K562 (cell line): ENCODE results near the gene GGACT. TPM values are rescaled to one million over a fixed set of nuclear protein-coding genes. Genes with fewer than 3 reads are reported as not detected.

Source experiments
- ATAC-seq: fragments of 200-7000 bp; cut with Tn5 transposase; 3 replicates; pipeline ENCODE4 v1.9.1; 2020; ENCODE audit warnings: moderate library complexity
- BruUV-seq: library from RNA; stranded (reverse); fragments of 400-500 nt; replicated peaks from 2 replicates; lab custom pipeline; 2021; lab: Mats Ljungman, UMichigan
- CTCF ChIA-PET: fragments of 300-600 bp; formaldehyde crosslinking; extraction: SDS; loops from one replicate; lab custom pipeline; 2021; ENCODE audit warnings: low intra/inter-chr PET ratio; lab: Yijun Ruan, JAX
- POLR2A ChIA-PET: fragments of 300-600, 350-650 bp; sonication (Branson Sonifier 250); formaldehyde crosslinking; extraction: SDS; loops from one replicate; lab custom pipeline; 2021; ENCODE audit warnings: antibody characterized with exemption, inconsistent platforms; lab: Yijun Ruan, JAX
- DNase-seq, 4 experiments: peaks; one replicate each; pipeline versions ENCODE4 v3.0.0 to v3.0.0-alpha.2; 2011 to 2018; ENCODE audit warnings: low spot score in 3 of 4, mixed read lengths in 3 of 4; ENCODE audit errors: extremely low read depth in 1 of 4
- FAIRE-seq: peaks from 2 replicates; lab custom pipeline; 2011; peaks lifted over from hg19 to GRCh38; lab: Jason Lieb, UNC
- H2AFZ ChIP-seq: 2 replicates; pipeline ENCODE4 v1.6.0; 2011; ENCODE audit warnings: low read depth, low read length, control low read depth, inconsistent platforms
- H3K27ac ChIP-seq: fragments of 200-600 bp; 3 replicates; pipeline ENCODE4 v1.8.0; 2011; ENCODE audit warnings: low read depth, mild to moderate bottlenecking, control low read depth, inconsistent platforms, low read length, moderate library complexity, mixed read lengths; ENCODE audit errors: extremely low read depth
- H3K27me3 ChIP-seq, 2 experiments: fragments of 300-600 bp in 1 of 2; 2 replicates in 1 of 2; 3 replicates in 1 of 2; pipeline versions ENCODE4 v1.6.0 to v1.8.0; 2011; ENCODE audit warnings: inconsistent platforms in 2 of 2, low read length in 2 of 2, mild to moderate bottlenecking in 1 of 2, mixed read lengths in 1 of 2, moderate library complexity in 1 of 2; ENCODE audit not compliant: control insufficient read depth in 2 of 2, insufficient read depth in 2 of 2
- H3K36me3 ChIP-seq: fragments of 300-600 bp; 3 replicates; pipeline ENCODE4 v1.8.0; 2011; ENCODE audit warnings: mild to moderate bottlenecking, low read length, inconsistent platforms; ENCODE audit not compliant: control insufficient read depth, insufficient read depth
- H3K4me1 ChIP-seq, 2 experiments: fragments of 200-600 bp in 1 of 2; replicated peaks in 1 of 2; 2 replicates in 1 of 2; 3 replicates in 1 of 2; pipeline versions ENCODE4 v1.5.1 to v1.8.0; 2011; ENCODE audit warnings: inconsistent platforms in 2 of 2, low read length in 2 of 2, mild to moderate bottlenecking in 1 of 2, mixed read lengths in 1 of 2, moderate library complexity in 1 of 2; ENCODE audit not compliant: control insufficient read depth in 2 of 2, insufficient read depth in 2 of 2
- H3K4me2 ChIP-seq: 2 replicates; pipeline ENCODE4 v1.6.1; 2011; ENCODE audit warnings: low read length, control low read depth, inconsistent platforms, mixed read lengths; ENCODE audit not compliant: insufficient read depth
- H3K4me3 ChIP-seq: fragments of 200-600 bp; sonication (generic), shearing (Covaris generic); 2 replicates; pipeline ENCODE4 v1.5.1; 2016; ENCODE audit warnings: control low read depth, inconsistent platforms
- H3K79me2 ChIP-seq: fragments of 200-600 bp; 3 replicates; pipeline ENCODE4 v1.8.0; 2011; ENCODE audit warnings: low read length, inconsistent platforms; ENCODE audit not compliant: control insufficient read depth, insufficient read depth
- H3K9ac ChIP-seq, 2 experiments: 2 replicates each; pipeline versions ENCODE4 v1.6.0 to v1.6.1; 2011; ENCODE audit warnings: low read depth in 2 of 2, low read length in 2 of 2, control low read depth in 1 of 2, inconsistent platforms in 1 of 2, mild to moderate bottlenecking in 1 of 2, mixed read lengths in 1 of 2; ENCODE audit not compliant: insufficient read depth in 1 of 2
- H3K9me1 ChIP-seq: one replicate; pipeline ENCODE4 v1.6.0; 2011; ENCODE audit warnings: inconsistent platforms, mild to moderate bottlenecking, low read length, moderate library complexity; ENCODE audit not compliant: control insufficient read depth, insufficient read depth
- H3K9me3 ChIP-seq: replicated peaks from 2 replicates; pipeline ENCODE4 v1.5.1; 2011; ENCODE audit warnings: low read depth, low read length, inconsistent platforms; ENCODE audit not compliant: control insufficient read depth, insufficient read depth
- H4K20me1 ChIP-seq: replicated peaks from 2 replicates; pipeline ENCODE4 v1.6.1; 2011; ENCODE audit warnings: low read length, inconsistent platforms, mixed read lengths; ENCODE audit not compliant: control insufficient read depth, insufficient read depth
- DPF2 ChIP-seq: fragments of 450-650 bp; IDR thresholded peaks from 2 replicates; pipeline ENCODE4 v1.6.1; 2016
- NFYB ChIP-seq: IDR thresholded peaks from 2 replicates; pipeline ENCODE4 v1.6.1; 2011; ENCODE audit warnings: mild to moderate bottlenecking, moderate library complexity; ENCODE audit not compliant: insufficient read length; ENCODE audit errors: extremely low read depth
- NR2C1 ChIP-seq, 2 experiments: fragments of 450-650 bp; IDR thresholded peaks; 2 replicates each; pipeline ENCODE4 v1.6.1; 2017; ENCODE audit warnings: mild to moderate bottlenecking in 2 of 2, antibody characterized with exemption in 1 of 2, inconsistent platforms in 1 of 2, missing compliant biosample characterization in 1 of 2, missing genetic modification characterization in 1 of 2
- PCBP1 ChIP-seq: fragments of 200-400 bp; formaldehyde crosslinking; IDR thresholded peaks from 2 replicates; pipeline ENCODE4 v1.6.1; 2018; ENCODE audit warnings: mild to moderate bottlenecking, low read depth, low read length; ENCODE audit not compliant: poor library complexity, severe bottlenecking
- SAFB ChIP-seq: fragments of 200-400 bp; formaldehyde crosslinking; IDR thresholded peaks from 2 replicates; pipeline ENCODE4 v1.6.1; 2017; ENCODE audit warnings: low read depth, low read length, borderline replicate concordance
- ZBTB17 ChIP-seq: fragments of 450-650 bp; formaldehyde crosslinking; IDR thresholded peaks from 2 replicates; pipeline ENCODE4 v1.4.0; 2020; ENCODE audit warnings: mild to moderate bottlenecking
- ZNF263 ChIP-seq: sonication (generic); formaldehyde crosslinking; IDR thresholded peaks from 2 replicates; pipeline ENCODE4 v1.8.0; 2022; ENCODE audit warnings: mild to moderate bottlenecking, missing genetic modification reagents, borderline replicate concordance
- ZNF780A ChIP-seq: fragments of 250-450 bp; sonication (Bioruptor Pico); IDR thresholded peaks from 2 replicates; pipeline ENCODE4 v1.5.0; 2021; ENCODE audit warnings: mild to moderate bottlenecking
- ZNF830 ChIP-seq: fragments of 250-450 bp; sonication (Bioruptor Pico); IDR thresholded peaks from 2 replicates; pipeline ENCODE4 v1.5.0; 2021; ENCODE audit warnings: mild to moderate bottlenecking
- WGBS: fragments of 100-300 bp; shearing (Covaris generic); methylation state at CpG from one replicate; pipeline ENCODE4 v1.1.6; 2016; ENCODE audit warnings: low coverage, mixed read lengths; ENCODE audit not compliant: insufficient coverage; ENCODE audit errors: missing lambda C conversion rate; 5-methylcytosine and 5-hydroxymethylcytosine counted together
- in situ Hi-C: fragments of 300-500 bp; cut with MboI; formaldehyde crosslinking; loops from 4 replicates; pipeline ENCODE4 v1.15.0; 2018; ENCODE audit warnings: inconsistent platforms, mixed read lengths
- intact Hi-C: fragments of 100-400 bp; cut with micrococcal nuclease; formaldehyde crosslinking; loops from 2 replicates; pipeline ENCODE4 v1.14.2; 2022
- polyA plus RNA-seq, 8 experiments: library from polyadenylated mRNA; depleted of rRNA in 4 of 8; stranded (reverse) in 5 of 8; unstranded in 3 of 8; fragments of >200 nt; fragmentation: Nextera tagmentation in 2 of 8; fragmentation: Illumina TruSeq in 1 of 8; extraction: Ambion mirVana in 2 of 8; extraction: Trizol in 1 of 8; gene quantifications; 2 replicates each; pipeline versions ENCODE4 v1.2.1 to v1.2.3, GENCODE V29; 2011 to 2014; ENCODE audit warnings: inconsistent platforms in 1 of 8, missing spikeins in 1 of 8
- total RNA-seq, 7 experiments: library from RNA; depleted of rRNA in 6 of 7; stranded (reverse); fragments of >200 nt in 6 of 7; fragmentation: Illumina TruSeq in 2 of 7; extraction: Trizol in 2 of 7; gene quantifications; 2 replicates each; pipeline versions ENCODE4 v1.2.1 to v1.2.3, GENCODE V29; 2011 to 2021; ENCODE audit warnings: low replicate concordance in 1 of 7
- TF ChIP-seq, protein P1 (sequence below): sonication (generic); formaldehyde crosslinking; IDR thresholded peaks from 2 replicates; pipeline ENCODE4 v1.8.0; 2022; ENCODE audit warnings: mild to moderate bottlenecking, low read depth, missing genetic modification reagents
- TF ChIP-seq, protein P2 (sequence below): sonication (generic); formaldehyde crosslinking; IDR thresholded peaks from 2 replicates; pipeline ENCODE4 v1.8.1; 2023; ENCODE audit warnings: mild to moderate bottlenecking, missing genetic modification reagents

The GGACT gene
- total and polyA plus RNA-seq, 9 of the 15 experiments (the other 6 are each of a cell fraction or from before 2014, with no cell fraction given) = 0.20 to 3.2 (median 1.7) TPM

DNA sequence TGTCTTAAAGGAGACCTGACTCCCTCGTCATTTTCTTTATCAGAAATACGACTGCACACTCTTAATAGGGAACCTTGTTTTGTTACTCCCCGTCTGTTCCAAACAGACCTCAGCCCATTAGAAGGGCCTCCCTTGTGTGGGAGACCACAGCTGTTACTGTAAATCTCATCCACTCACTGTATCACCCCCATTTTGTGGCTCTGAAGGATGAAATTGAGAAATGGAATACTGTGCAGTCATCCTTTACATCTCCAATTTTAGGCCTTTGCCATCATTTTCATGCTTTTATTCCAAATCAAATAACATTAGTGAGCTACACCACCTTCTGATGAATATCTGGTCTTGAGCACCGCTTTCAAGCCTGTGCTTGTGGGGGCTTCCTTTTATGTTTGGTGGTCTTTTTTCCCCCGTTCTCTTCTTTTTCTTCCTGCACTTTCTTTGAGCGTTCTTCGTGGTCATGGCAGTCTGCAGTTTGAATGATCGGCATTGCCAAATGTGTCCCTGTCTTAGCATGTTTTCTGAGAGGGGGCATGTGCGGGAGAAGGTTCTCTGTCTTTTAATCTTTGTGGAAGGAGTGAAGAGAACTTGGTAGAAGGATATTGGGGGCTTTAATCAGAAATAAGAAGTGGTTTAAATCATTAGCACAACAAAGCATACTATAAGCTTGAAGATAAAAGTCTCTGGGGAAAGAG lies 65.8 kb downstream of the GGACT start:
- intact Hi-C loops = no loop called here
- no peaks in the 10 kb centered on the region for H3K79me2 ChIP-seq
- H3K36me3 ChIP-seq = no peaks in the 10 kb centered on the region
- in situ Hi-C loops = no loop called here
- H4K20me1 ChIP-seq = no peaks in the 10 kb centered on the region
- FAIRE-seq (no peak), ATAC-seq (no peak), DNase-seq (no peak)
- 36% methylated on average over 5 of the region's 9 CpGs for WGBS
- POLR2A ChIA-PET = interaction anchor here (0.7 kb wide), 1 partner anchor 498 kb away, joined by 5 read pairs; no protein-coding TSS in a partner anchor
- BruUV-seq = no TSS peak
- H2AFZ ChIP-seq = no peak overlapping the region
- H3K9ac ChIP-seq = no peak overlapping the region
- no peaks in the 10 kb centered on the region for H3K9me1 ChIP-seq
- H3K4me3 ChIP-seq = no peak overlapping the region
- no peaks in the 10 kb centered on the region for H3K4me1 ChIP-seq
- TF ChIP-seq, protein P1, sequence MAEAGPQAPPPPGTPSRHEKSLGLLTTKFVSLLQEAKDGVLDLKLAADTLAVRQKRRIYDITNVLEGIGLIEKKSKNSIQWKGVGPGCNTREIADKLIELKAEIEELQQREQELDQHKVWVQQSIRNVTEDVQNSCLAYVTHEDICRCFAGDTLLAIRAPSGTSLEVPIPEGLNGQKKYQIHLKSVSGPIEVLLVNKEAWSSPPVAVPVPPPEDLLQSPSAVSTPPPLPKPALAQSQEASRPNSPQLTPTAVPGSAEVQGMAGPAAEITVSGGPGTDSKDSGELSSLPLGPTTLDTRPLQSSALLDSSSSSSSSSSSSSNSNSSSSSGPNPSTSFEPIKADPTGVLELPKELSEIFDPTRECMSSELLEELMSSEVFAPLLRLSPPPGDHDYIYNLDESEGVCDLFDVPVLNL (CRISPR knock-in tag) = no peak
- CTCF ChIA-PET = no interaction called here
- H3K27me3 ChIP-seq = no peaks in the 10 kb centered on the region
- no peaks in the 10 kb centered on the region for H3K9me3 ChIP-seq
- H3K27ac ChIP-seq = no peak overlapping the region
- H3K4me2 ChIP-seq = no peak overlapping the region

DNA sequence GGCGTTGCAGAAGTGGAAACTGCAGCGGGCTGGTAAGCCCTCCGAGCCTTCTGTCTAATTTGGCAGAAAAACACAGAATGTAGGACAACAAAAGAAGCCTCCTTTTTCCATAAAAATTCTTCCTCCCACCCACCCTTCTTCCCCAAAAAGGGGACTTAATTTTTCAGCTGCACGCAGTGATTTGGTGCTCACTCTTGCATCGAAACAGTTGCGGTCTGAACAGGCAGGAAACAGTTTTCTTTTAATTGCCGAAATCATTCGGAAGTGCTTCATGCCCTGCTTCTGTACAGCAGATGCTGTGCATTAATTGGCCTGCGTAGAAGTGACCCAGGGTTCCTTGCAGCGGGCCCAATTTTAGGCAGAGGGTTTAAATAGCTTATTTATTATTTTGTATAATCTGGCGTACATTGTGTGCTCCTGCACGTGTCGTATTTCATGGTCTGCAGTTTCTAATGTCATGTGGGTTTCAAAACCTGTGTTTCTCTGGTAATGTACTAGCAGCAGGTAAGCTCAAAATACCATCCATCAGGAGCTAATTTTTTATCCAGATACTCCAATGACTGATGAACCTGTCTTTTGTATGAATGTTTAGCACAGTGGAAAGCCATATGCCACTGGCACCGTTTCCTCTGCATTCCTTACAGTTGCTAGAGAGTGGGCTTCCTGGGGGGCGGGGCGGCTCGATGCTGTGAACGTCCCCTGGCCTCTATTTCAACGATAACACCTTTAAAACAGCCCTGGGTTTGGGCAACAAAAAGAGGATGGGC lies 66.6 kb downstream of the GGACT start:
- CTCF ChIA-PET = no interaction called here
- H4K20me1 ChIP-seq = no peaks in the 10 kb centered on the region
- intact Hi-C loops (no loop called here), in situ Hi-C loops (no loop called here)
- H3K4me1 ChIP-seq = no peaks in the 10 kb centered on the region
- whole genome bisulfite sequencing = 35% methylated on average over 19 of the region's 19 CpGs
- H3K4me2 ChIP-seq = no peak overlapping the region
- no peaks in the 10 kb centered on the region for H3K9me1 ChIP-seq
- no TSS peak for BruUV-seq
- no peak for ATAC-seq
- H3K4me3 ChIP-seq = no peak overlapping the region
- POLR2A ChIA-PET = no interaction called here
- DNase-seq = no peak
- H3K36me3 ChIP-seq = no peaks in the 10 kb centered on the region
- H3K27me3 ChIP-seq = no peaks in the 10 kb centered on the region
- H2AFZ ChIP-seq = no peak overlapping the region
- no peak overlapping the region for H3K27ac ChIP-seq
- FAIRE-seq = no peak
- no peak overlapping the region for H3K9ac ChIP-seq
- no peaks in the 10 kb centered on the region for H3K79me2 ChIP-seq
- no peaks in the 10 kb centered on the region for H3K9me3 ChIP-seq
- TF ChIP-seq NR2C1 (IDR thresholded peaks at IDR 0.05) (no peak), NR2C1 (tag; IDR thresholded peaks at IDR 0.05) (no peak), DPF2 (no peak), ZBTB17 (CRISPR knock-in tag) (no peak), NFYB (no peak), ZNF780A (CRISPR knock-in tag) (no peak), PCBP1 (no peak), SAFB (no peak), ZNF263 (no peak), ZNF830 (CRISPR knock-in tag) (no peak)
- TF ChIP-seq, protein P2, sequence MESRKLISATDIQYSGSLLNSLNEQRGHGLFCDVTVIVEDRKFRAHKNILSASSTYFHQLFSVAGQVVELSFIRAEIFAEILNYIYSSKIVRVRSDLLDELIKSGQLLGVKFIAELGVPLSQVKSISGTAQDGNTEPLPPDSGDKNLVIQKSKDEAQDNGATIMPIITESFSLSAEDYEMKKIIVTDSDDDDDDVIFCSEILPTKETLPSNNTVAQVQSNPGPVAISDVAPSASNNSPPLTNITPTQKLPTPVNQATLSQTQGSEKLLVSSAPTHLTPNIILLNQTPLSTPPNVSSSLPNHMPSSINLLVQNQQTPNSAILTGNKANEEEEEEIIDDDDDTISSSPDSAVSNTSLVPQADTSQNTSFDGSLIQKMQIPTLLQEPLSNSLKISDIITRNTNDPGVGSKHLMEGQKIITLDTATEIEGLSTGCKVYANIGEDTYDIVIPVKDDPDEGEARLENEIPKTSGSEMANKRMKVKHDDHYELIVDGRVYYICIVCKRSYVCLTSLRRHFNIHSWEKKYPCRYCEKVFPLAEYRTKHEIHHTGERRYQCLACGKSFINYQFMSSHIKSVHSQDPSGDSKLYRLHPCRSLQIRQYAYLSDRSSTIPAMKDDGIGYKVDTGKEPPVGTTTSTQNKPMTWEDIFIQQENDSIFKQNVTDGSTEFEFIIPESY (CRISPR knock-in tag) = no peak
